Upper lobe of left lung (tissue), 6 donors: Measurements from ENCODE around the gene UHRF1. TPM values are rescaled to one million over a fixed set of nuclear protein-coding genes. Genes with fewer than 3 reads are reported as not detected.
"Not testable (repeated sequence)": the region's sequence is repeated elsewhere in the genome, so short reads cannot be mapped to it uniquely, and the experiment has no call there.

Source experiments
- ATAC-seq, 2 donors: fragments of 200-7000 bp; cut with Tn5 transposase; one replicate each; pipeline ENCODE4 v1.9.1; 2022; ENCODE audit warnings: mild to moderate bottlenecking in 2 of 2, moderate library complexity in 2 of 2; ENCODE audit not compliant: low FRiP score in 2 of 2
- DNase-seq, 2 donors: peaks; one replicate each; pipeline ENCODE4 v3.0.0-alpha.2; 2019 to 2020
- H3K27ac ChIP-seq, 4 donors: fragments of 200-600 bp; sonication (generic); one replicate each; pipeline ENCODE4 v1.5.1; 2016 to 2019
- H3K27me3 ChIP-seq, 4 donors: fragments of 200-600 bp; sonication (generic); one replicate each; pipeline ENCODE4 v1.5.1; 2017 to 2019
- H3K36me3 ChIP-seq, 4 donors: fragments of 200-600 bp; sonication (generic); one replicate each; pipeline ENCODE4 v1.5.1; 2016 to 2019
- H3K4me1 ChIP-seq, 4 donors: fragments of 200-600 bp; sonication (generic); one replicate each; pipeline ENCODE4 v1.5.1; 2018 to 2019
- H3K4me3 ChIP-seq, 4 donors: fragments of 200-600 bp; sonication (generic); one replicate each; pipeline ENCODE4 v1.5.1; 2017 to 2019; ENCODE audit warnings: mild to moderate bottlenecking in 2 of 4, moderate library complexity in 1 of 4
- H3K9me3 ChIP-seq, 4 donors: fragments of 200-600 bp; sonication (generic); one replicate each; pipeline ENCODE4 v1.5.1; 2018 to 2019
- CTCF ChIP-seq, 6 experiments: fragments of 450-650 bp in 4 of 6; fragments of 200-600 bp in 2 of 6; sonication (generic) in 2 of 6; IDR thresholded peaks; one replicate each; pipeline ENCODE4 v1.5.1; 2016 to 2019; ENCODE audit warnings: antibody characterized with exemption in 6 of 6
- EP300 ChIP-seq, 4 donors: sonication (generic); formaldehyde crosslinking; IDR thresholded peaks; one replicate each; pipeline ENCODE4 v1.5.1; 2017; ENCODE audit warnings: antibody characterized with exemption in 4 of 4, control low read depth in 2 of 4
- POLR2A ChIP-seq, 4 donors: fragments of 450-650 bp; IDR thresholded peaks; one replicate each; pipeline ENCODE4 v1.5.1; 2016 to 2017; ENCODE audit warnings: antibody characterized with exemption in 4 of 4, mild to moderate bottlenecking in 2 of 4
- POLR2AphosphoS5 ChIP-seq, 2 donors: sonication (generic); formaldehyde crosslinking; IDR thresholded peaks; one replicate each; pipeline ENCODE4 v1.5.1; 2017; ENCODE audit warnings: antibody characterized with exemption in 2 of 2
- WGBS, 2 donors: methylation state at CpG; one replicate each; pipeline ENCODE4 v1.1.5; 2017 to 2018; 5-methylcytosine and 5-hydroxymethylcytosine counted together
- total RNA-seq, 6 donors: library from RNA; depleted of rRNA in 4 of 6; stranded (reverse); fragments of >200 nt in 4 of 6; gene quantifications; one replicate each; pipeline versions ENCODE4 v1.1.0 to v1.2.1, GENCODE V29; 2016 to 2021
- donor health status: DM: no; HTN: no; CAD: no; lungs with moderate emphysema.
- donor health status: DM: no; HTN: yes; CAD: no; lungs with severe emphysema.

The UHRF1 gene
- total RNA-seq, 6 donors from 2014 or later = 1.0 to 5.1 (median 2.3) TPM

GRCh38 chr19:4970558-4971423 is 61.5 kb downstream of the UHRF1 start:
- H3K27me3 ChIP-seq = no peaks in the 10 kb centered on the region
- H3K4me3 ChIP-seq = peak overlapping the region in 3 of 4 donors; percentile 69 to 80 (median 73)
- peaks cover 50 to 68% (median 53%) of the 10 kb centered on the region in 4 donors for H3K4me1 ChIP-seq
- peak overlapping the region; percentile 67 to 87 (median 79) for H3K27ac ChIP-seq
- no peaks in the 10 kb centered on the region for H3K36me3 ChIP-seq
- WGBS, 2 donors = 10 to 19% methylated on average over 20 to 30 of the region's 31 CpGs
- DNase-seq (peak; percentile 60 to 70), ATAC-seq (no peak)
- no peaks in the 10 kb centered on the region for H3K9me3 ChIP-seq
- TF ChIP-seq POLR2AphosphoS5 (IDR thresholded peaks at IDR 0.05) = no peak

GRCh38 chr19:4971424-4971793 is 62.1 kb downstream of the UHRF1 start:
- Histone ChIP-seq H3K27ac (peak overlapping the region in 3 of 4 donors; percentile 35 to 87 (median 80)), H3K36me3 (no peaks in the 10 kb centered on the region), H3K9me3 (no peaks in the 10 kb centered on the region), H3K4me3 (peak overlapping the region in 3 of 4 donors; percentile 69 to 80 (median 73)), H3K4me1 (peaks cover 55 to 74% (median 59%) of the 10 kb centered on the region in 4 donors), H3K27me3 (no peaks in the 10 kb centered on the region)
- WGBS, 2 donors = 30 to 38% methylated on average over 6 to 10 of the region's 10 CpGs
- DNase-seq (no peak), ATAC-seq (no peak)
- TF ChIP-seq POLR2AphosphoS5 (IDR thresholded peaks at IDR 0.05) (no peak), POLR2A (IDR thresholded peaks at IDR 0.05) (no peak)

GRCh38 chr19:4971816-4972495 is 62.7 kb downstream of the UHRF1 start:
- peak overlapping the region in 3 of 4 donors; percentile 35 to 87 (median 80) for H3K27ac ChIP-seq
- TF ChIP-seq EP300 (IDR thresholded peaks at IDR 0.05) (no peak), POLR2A (IDR thresholded peaks at IDR 0.05) (no peak), CTCF (IDR thresholded peaks at IDR 0.05) (no peak)
- ATAC-seq (no peak), DNase-seq (no peak)
- no peaks in the 10 kb centered on the region for H3K9me3 ChIP-seq
- WGBS, 2 donors = 85 to 93% methylated on average over 12 to 16 of the region's 19 CpGs
- no peaks in the 10 kb centered on the region for H3K27me3 ChIP-seq
- H3K4me1 ChIP-seq = peaks cover 60 to 79% (median 64%) of the 10 kb centered on the region in 4 donors
- no peaks in the 10 kb centered on the region for H3K36me3 ChIP-seq
- H3K4me3 ChIP-seq = no peak overlapping the region

- no peak for TF ChIP-seq EP300 (IDR thresholded peaks at IDR 0.05)
- TF ChIP-seq CTCF (IDR thresholded peaks at IDR 0.05) = no peak
- no peak for TF ChIP-seq POLR2AphosphoS5 (IDR thresholded peaks at IDR 0.05)
- TF ChIP-seq POLR2A (IDR thresholded peaks at IDR 0.05) = no peak
- Histone ChIP-seq H3K27ac (peak overlapping the region in 1 of 4 donors; percentile 64), H3K4me3 (no peak overlapping the region), H3K36me3 (no peaks in the 10 kb centered on the region), H3K27me3 (no peaks in the 10 kb centered on the region), H3K4me1 (peaks cover 67 to 86% (median 71%) of the 10 kb centered on the region in 4 donors), H3K9me3 (no peaks in the 10 kb centered on the region)
- ATAC-seq (no peak), DNase-seq (no peak)
- WGBS, 2 donors = 77 to 85% methylated on average over 9 to 12 of the region's 12 CpGs
Observed at GRCh38 chr19:4972509-4973230, 63.4 kb downstream of the UHRF1 start.

GRCh38 chr19:4974880-4975469 is 65.7 kb downstream of the UHRF1 start:
- Histone ChIP-seq H3K4me3 (no peak overlapping the region), H3K27me3 (no peaks in the 10 kb centered on the region), H3K4me1 (peaks cover 77 to 91% (median 80%) of the 10 kb centered on the region in 4 donors), H3K27ac (peak overlapping the region; percentile 83 to 90 (median 88)), H3K36me3 (no peaks in the 10 kb centered on the region), H3K9me3 (no peaks in the 10 kb centered on the region)
- WGBS, 2 donors = 59 to 68% methylated on average over 14 of the region's 14 CpGs
- ATAC-seq (no peak), DNase-seq (peak in 1 of 2 donors; percentile 58)
- TF ChIP-seq POLR2A (IDR thresholded peaks at IDR 0.05) (peak in 1 of 4 donors; percentile 17), CTCF (IDR thresholded peaks at IDR 0.05) (no peak)

- H3K27ac ChIP-seq = peak overlapping the region; percentile 83 to 90 (median 88)
- ATAC-seq, H3K27me3 ChIP-seq, H3K36me3 ChIP-seq, H3K9me3 ChIP-seq, DNase-seq, H3K4me3 ChIP-seq: not testable (repeated sequence)
- 80 to 82% methylated on average over 12 to 13 of the region's 13 CpGs for WGBS, 2 donors
- peaks cover 71 to 86% (median 74%) of the 10 kb centered on the region in 4 donors for H3K4me1 ChIP-seq
Observed at GRCh38 chr19:4975601-4976000, 66.3 kb downstream of the UHRF1 start.
